KOPT-K1 (cell line): ENCODE data around the gene INTS11.

Source experiments
- H3K27ac ChIP-seq: fragments of 200-600 bp; sonication (generic); 2 replicates; pipeline ENCODE4 v1.5.1; 2016; ENCODE audit warnings: antibody characterized with exemption, mild to moderate bottlenecking, low read depth, low read length; ENCODE audit not compliant: poor library complexity, severe bottlenecking
- H3K36me3 ChIP-seq: fragments of 200-600 bp; sonication (generic); 2 replicates; pipeline ENCODE4 v1.5.1; 2017; ENCODE audit warnings: antibody characterized with exemption, mild to moderate bottlenecking, low read length, moderate library complexity; ENCODE audit not compliant: insufficient read depth
- H3K9me3 ChIP-seq: fragments of 200-600 bp; sonication (generic); 2 replicates; pipeline ENCODE4 v1.5.1; 2017; ENCODE audit warnings: antibody characterized with exemption, low read length, mild to moderate bottlenecking; ENCODE audit not compliant: insufficient read depth, poor library complexity, severe bottlenecking

INTS11 gene

GRCh38 chr1:1331068-1331965 lies 6.9 kb upstream of the INTS11 start, which contains the start of gene TAS1R3:
Gene TAS1R3 (plus strand): TSS chr1:1331280. CDS start chr1:1331346, 66 bp downstream.
- peaks cover 4% of the 10 kb centered on the region for H3K9me3 ChIP-seq
- H3K27ac ChIP-seq, result no peak within 1 kb of the TSS
- H3K36me3 ChIP-seq, result no peaks in the 10 kb centered on the region

GRCh38 chr1:1330366-1331067 lies 6.1 kb upstream of the INTS11 start:
- H3K27ac ChIP-seq, result no peak overlapping the region
- H3K36me3 ChIP-seq, result no peaks in the 10 kb centered on the region
- peaks cover 4% of the 10 kb centered on the region for H3K9me3 ChIP-seq

GRCh38 chr1:1329304-1330210 lies 5.1 kb upstream of the INTS11 start:
- peaks cover 4% of the 10 kb centered on the region for H3K9me3 ChIP-seq
- no peak overlapping the region for H3K27ac ChIP-seq
- H3K36me3 ChIP-seq, result no peaks in the 10 kb centered on the region

- no peak overlapping the region for H3K27ac ChIP-seq
- H3K36me3 ChIP-seq, result no peaks in the 10 kb centered on the region; the same call in 1 of the 2 replicates
- peaks cover 4% of the 10 kb centered on the region for H3K9me3 ChIP-seq
Measured at GRCh38 chr1:1328254-1328653, 3.8 kb upstream of the INTS11 start.

DNA sequence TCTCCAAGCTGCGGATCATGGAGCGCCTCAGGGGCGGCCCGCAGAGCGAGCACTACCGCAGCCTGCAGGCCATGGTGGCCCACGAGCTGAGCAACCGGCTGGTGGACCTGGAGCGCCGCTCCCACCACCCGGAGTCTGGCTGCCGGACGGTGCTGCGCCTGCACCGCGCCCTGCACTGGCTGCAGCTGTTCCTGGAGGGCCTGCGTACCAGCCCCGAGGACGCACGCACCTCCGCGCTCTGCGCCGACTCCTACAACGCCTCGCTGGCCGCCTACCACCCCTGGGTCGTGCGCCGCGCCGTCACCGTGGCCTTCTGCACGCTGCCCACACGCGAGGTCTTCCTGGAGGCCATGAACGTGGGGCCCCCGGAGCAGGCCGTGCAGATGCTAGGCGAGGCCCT lies 2.8 kb upstream of the INTS11 start:
- no peak overlapping the region for H3K27ac ChIP-seq

DNA sequence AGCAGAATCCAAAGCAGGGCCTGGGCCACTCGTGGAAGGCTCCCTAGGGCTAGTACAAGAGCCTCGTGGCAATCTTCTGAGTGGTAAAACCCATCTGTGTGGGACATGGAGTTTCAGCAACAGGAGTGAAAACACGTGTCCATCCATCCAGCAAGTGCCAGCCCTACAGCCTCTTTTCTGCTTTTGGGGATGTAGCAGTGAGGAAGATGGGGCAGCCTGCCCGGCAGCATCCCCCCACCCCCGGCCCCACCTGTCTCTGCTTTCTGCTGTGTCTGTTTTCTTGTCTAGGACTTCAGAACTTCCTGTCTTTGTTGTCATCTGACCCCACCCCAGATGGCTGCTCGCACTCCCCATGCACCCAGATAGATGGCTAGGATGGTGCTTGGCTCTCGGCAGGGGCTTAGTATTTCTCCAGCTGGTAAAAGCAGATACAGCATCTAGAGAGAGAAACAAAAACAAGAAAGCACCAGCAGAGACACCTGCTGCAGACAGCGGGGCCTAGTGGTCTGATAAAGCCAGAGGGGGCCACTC lies 1.7 kb upstream of the INTS11 start:
- H3K9me3 ChIP-seq, result peaks cover 4% of the 10 kb centered on the region
- H3K36me3 ChIP-seq, result peaks cover 8% of the 10 kb centered on the region
- H3K27ac ChIP-seq, result peak overlapping the region; percentile 74

More for the DNA sequence above, 2.8 kb upstream of the INTS11 start:
- peaks cover 4% of the 10 kb centered on the region for H3K9me3 ChIP-seq
- H3K36me3 ChIP-seq, result no peaks in the 10 kb centered on the region; the same call in 1 of the 2 replicates

DNA sequence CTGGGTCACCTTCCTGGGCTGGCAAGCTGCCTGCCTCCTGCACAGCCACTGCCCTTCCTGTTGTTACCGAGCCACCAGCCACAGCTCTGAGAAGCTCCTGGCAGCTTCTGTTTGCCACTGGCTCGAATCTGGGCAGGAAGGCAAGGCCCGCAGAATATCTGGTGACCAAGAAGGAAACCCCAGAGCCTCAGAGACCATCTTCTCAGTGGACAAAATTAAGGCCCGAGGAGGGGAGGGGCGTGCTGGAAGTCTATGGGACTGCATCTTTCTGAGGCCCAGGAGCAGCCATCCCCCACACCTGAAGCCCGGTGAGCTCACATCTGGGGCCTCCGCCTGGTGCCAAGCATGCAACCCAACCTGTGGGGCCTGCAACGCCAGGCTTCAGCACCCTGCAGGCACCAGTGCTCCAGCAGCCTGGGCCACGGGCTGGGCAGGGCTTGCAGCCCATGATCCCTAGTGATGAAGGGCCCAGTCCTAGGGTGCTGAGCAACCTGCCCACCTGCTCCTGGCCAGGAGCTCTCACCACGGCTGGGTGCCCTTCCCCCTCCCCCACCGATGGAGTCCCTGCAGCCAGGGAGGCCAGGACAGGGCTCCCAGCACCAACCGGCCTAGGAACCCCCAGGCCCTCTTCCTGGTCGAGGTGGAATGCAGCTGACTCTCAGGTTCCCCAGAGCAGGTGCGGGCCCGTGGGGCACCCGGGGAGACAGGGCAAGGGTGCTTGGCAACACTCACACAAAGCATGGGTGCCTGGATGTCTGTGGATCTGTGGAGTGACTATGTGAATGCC lies 1.0 kb upstream of the INTS11 start:
- Histone ChIP-seq H3K9me3 (peaks cover 4% of the 10 kb centered on the region), H3K36me3 (peaks cover 14% of the 10 kb centered on the region), H3K27ac (peak overlapping the region; percentile 74)

DNA sequence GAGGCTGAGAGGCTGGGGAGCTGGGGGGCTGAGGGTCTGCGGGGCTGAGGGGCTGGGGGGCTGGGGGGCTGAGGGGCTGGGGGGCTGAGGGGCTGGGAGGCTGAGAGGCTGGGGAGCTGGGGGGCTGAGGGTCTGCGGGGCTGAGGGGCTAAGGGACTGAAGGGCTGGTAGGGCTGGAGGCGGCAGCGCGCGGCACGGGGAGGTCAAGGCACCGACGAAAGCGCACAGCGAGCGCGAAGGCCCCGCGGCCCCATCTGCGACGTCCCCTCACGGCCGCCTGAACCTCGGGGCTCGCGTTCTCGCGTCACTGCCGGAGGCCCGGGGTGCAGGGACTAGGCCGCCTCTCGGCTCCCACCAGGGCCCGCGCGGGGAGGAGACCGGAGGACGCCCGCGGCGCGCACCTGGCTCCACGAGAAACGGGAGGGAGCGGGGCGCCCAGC lies 356 bp downstream of the INTS11 start:
- peaks cover 28% of the 10 kb centered on the region for H3K36me3 ChIP-seq
- no peaks in the 10 kb centered on the region for H3K9me3 ChIP-seq
- peak overlapping the region; percentile 74 for H3K27ac ChIP-seq

- no peaks in the 10 kb centered on the region for H3K9me3 ChIP-seq
- H3K36me3 ChIP-seq, result peaks cover 40% of the 10 kb centered on the region
- H3K27ac ChIP-seq, result no peak overlapping the region
Measured at GRCh38 chr1:1322952-1323351, 1.5 kb downstream of the INTS11 start.

- no peaks in the 10 kb centered on the region for H3K9me3 ChIP-seq
- H3K36me3 ChIP-seq, result peaks cover 45% of the 10 kb centered on the region
Measured at GRCh38 chr1:1322418-1322817, 2.0 kb downstream of the INTS11 start.

GRCh38 chr1:1321477-1321876 lies 3.0 kb downstream of the INTS11 start:
- Histone ChIP-seq H3K27ac (no peak overlapping the region), H3K9me3 (no peaks in the 10 kb centered on the region), H3K36me3 (peaks cover 52% of the 10 kb centered on the region)

More at GRCh38 chr1:1322418-1322817, 2.0 kb downstream of the INTS11 start:
- H3K27ac ChIP-seq, result no peak overlapping the region

DNA sequence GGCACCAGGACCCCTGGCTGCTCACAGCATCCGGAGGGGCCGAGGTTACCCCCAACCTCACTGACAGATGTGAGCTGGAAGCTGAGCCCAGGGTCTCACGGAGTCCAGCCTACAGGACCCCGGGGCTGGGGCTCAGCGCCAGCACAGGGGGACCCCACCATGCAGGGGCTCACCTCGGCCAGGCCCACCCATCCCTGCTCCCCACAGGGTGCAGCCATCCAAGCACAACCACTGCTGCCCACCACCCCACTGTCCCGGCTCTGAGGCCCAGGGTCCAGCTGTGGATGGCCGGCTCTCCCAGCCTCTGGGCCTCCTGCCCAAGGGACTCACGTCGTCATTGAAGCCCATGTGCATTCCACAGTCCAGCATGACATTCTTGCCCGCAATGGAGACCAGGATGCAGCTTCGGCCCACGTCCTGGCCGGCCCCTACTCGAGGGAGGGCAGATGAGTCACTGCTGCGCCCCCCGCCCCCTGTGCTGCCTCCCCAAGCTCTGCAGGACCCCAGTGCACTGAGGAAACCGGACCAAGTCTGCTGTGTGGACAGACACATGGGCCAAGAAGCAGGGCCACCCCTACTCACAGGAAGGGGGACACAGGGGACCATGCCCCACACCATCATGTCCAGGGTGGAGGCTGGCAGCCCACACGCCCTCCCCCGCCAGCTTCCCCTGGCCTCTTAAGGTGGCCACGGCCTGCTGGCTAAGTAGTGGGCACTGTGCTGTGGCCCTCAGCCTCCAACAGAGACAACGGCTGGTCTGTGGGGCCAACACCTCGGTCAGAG lies 3.6 kb downstream of the INTS11 start:
- Histone ChIP-seq H3K9me3 (no peaks in the 10 kb centered on the region), H3K27ac (no peak overlapping the region), H3K36me3 (peaks cover 58% of the 10 kb centered on the region)

DNA sequence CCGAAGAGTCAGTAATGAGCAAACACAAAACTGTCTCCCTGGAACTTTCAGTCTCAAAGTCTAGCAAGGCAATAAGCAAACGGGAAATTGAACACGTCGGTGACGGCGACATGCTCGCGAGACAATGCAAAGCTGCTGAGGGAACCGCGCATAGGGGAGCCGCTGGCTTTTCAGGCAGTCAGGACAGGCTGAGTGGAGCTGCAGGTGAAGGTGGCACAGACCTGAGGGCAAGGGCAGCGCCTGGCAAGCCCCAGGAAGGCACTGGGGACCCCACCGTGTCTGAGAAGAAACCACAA lies 4.9 kb downstream of the INTS11 start:
- H3K36me3 ChIP-seq, result peaks cover 68% of the 10 kb centered on the region
- no peaks in the 10 kb centered on the region for H3K9me3 ChIP-seq
- H3K27ac ChIP-seq, result no peak overlapping the region
